ENCODE measurements around the gene KCNK10.

Gene KCNK10

DNA sequence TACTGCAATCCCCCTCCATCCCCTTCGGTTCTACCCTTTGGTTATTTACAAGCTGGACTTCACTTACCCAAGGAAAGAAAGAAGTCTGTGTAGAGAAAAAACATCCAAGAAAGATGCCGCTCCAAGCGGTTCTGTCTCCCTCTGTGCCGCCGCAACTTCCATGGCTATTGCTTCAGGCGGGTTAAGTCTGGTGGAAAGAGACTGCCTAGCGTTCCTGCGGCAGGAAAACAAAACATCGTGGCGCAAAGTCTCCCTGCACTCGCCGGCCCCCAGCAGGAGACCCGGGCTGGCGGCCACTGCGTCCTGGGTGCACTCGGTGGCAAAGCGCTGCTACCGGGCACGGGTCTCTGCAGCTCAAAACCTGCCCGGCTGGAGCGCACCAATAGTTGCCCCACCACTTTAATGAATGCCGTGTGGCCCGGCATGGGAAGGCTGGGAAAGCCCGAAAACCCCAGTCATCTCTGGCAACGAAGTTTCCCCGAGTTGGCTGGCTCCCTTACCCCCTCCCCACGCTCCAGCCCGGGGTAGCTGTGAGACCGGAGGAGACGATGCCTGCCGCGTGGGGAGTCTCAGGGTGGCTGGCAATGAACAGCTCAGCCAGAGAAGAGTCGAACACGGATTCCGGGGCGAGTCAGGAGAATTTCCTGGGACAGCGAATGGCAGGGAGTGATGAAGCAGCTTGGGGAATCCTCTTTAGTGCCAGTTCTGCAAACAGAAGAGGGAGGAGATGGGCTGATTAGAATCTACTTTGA lies 3.5 kb upstream of the KCNK10 start:
- no peak for DNase-seq (ENCODE audit: low spot score)
- TF ChIP-seq, protein P1, sequence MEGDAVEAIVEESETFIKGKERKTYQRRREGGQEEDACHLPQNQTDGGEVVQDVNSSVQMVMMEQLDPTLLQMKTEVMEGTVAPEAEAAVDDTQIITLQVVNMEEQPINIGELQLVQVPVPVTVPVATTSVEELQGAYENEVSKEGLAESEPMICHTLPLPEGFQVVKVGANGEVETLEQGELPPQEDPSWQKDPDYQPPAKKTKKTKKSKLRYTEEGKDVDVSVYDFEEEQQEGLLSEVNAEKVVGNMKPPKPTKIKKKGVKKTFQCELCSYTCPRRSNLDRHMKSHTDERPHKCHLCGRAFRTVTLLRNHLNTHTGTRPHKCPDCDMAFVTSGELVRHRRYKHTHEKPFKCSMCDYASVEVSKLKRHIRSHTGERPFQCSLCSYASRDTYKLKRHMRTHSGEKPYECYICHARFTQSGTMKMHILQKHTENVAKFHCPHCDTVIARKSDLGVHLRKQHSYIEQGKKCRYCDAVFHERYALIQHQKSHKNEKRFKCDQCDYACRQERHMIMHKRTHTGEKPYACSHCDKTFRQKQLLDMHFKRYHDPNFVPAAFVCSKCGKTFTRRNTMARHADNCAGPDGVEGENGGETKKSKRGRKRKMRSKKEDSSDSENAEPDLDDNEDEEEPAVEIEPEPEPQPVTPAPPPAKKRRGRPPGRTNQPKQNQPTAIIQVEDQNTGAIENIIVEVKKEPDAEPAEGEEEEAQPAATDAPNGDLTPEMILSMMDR (IDR thresholded peaks at IDR 0.05): no peak
- Histone ChIP-seq H3K4me3 (peak overlapping the region; percentile 11), H3K27ac (no peak overlapping the region)

DNA sequence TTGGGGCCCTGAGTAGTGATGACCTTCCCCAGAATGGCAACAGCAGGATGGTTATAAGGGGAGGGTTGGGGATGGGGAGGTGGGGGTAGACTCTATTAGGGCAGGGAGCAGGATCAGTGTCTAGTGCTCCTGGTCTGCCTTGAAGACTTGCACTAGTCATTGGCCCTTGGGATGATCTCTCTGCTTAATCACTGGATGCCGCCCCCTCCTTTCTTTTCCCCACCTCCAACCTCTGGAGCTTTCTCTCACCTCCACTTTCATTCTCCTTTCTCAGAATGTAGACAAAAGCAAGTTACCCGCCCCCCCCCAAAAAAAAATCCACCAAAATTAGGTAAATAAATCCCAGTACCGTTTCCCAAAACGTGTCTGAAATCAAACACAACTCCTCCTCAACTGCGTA lies 2.8 kb upstream of the KCNK10 start:
- DNase-seq (ENCODE audit: low spot score): no peak
- H3K27ac ChIP-seq: no peak overlapping the region
- no peak overlapping the region for H3K4me3 ChIP-seq
- TF ChIP-seq, protein P1 (IDR thresholded peaks at IDR 0.05): no peak

DNA sequence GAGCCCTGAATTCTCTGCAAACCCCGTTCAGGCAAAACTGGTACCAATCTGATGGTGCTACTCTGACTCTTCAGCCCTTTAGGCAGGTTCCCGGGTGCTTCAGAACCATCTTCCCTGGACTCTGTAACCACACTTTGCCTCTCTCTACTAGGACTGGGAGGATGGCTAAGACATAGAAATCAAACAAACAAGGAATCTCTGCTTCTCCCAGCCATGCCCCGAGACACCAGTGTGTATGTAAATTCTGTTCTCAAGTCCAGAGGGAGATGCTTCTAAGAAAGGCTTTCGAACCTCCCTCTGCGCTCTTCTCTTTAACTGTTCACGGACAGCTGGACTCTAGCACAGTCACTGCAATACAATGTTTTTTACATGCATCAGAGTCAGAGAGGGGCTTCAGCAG lies 1.9 kb upstream of the KCNK10 start:
- DNase-seq (ENCODE audit: low spot score): no peak
- TF ChIP-seq, protein P1 (IDR thresholded peaks at IDR 0.05): no peak
- H3K27ac ChIP-seq: no peak overlapping the region
- no peak overlapping the region for H3K4me3 ChIP-seq

DNA sequence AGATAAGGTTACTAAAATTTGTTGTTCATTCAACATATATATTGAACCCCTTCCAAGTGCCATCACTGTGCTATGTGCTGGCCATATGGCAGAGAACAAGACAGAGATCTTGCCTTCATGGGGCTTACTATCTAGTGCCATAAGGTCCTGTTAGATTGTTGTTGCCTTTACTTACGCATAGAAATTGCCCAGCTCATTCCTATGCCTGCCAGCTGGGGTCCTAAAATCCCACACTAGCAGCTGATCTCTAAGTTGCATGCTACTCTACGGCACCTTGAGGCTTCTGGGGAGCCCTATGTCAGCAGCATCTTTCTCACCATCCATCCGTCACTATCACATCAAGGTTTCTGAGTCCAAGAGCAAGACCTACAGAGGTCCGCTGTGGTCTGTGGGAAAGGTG lies 1.4 kb upstream of the KCNK10 start:
- TF ChIP-seq, protein P1 (IDR thresholded peaks at IDR 0.05): no peak
- Histone ChIP-seq H3K27ac (no peak overlapping the region), H3K4me3 (no peak overlapping the region)
- DNase-seq (ENCODE audit: low spot score): no peak

DNA sequence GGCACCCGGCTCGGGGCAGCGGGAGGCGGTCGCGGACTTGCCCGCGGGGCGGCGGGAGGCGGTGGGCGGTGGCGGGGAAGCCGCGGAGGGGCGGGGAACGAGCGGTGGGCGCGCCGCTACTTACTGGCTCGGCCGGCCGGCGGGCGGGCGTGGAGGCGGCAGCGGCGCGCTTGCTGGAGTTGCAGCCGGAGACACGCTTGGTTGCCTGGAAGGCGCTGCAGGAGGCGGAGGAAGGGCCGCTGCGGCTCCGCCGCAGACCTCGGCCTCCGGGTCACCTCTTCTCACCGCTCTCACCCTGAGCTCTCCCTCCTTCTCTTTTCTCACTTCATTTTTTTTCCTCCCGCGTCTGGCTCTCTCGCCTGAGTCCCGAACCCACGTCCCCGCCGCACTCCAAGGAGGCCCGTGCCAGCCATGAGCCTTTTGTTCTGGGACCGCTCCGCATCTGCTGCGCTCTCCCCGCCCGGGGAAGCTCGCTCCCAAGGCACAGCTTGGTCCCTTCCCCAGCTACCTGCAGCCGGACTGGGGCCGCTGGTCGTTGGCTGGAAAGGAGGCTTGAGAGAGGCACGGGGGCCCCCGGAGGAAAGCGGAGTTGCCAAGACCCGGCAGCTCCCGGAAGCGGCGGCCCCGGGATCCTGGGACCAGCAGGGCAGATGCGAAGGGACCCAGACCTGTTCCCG lies 592 bp upstream of the KCNK10 start:
- TF ChIP-seq, protein P1 (IDR thresholded peaks at IDR 0.05): no peak
- peak overlapping the region; percentile 63 for H3K4me3 ChIP-seq
- DNase-seq (ENCODE audit: low spot score): no peak
- no peak overlapping the region for H3K27ac ChIP-seq

DNA sequence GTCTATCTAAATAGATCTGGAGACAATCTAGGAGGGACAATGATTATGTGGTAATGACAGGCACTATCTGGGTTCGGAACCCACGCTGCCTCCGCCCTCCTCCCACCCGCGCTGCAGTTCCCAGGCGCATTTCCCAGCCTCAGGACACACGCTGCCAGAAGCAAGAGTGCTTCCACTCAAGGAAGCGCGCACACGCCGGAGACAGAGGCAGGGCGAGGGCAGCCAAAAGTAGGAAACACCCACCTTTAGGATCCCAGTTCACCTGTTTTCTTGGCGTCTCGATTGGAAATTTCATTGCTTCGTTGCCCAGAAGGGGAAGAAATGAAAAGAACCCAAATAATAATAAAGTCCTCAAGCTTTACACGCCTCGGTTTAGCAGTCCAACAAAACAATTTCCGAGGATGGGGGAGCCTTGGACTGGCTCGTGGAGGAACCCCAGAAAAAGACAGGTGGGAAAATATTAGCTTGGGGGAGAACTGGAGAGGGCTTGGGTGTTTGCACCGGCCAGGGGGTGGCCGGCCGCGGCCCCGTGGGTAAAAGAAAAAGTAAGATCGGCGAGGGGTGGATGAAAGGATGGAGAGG lies 474 bp downstream of the KCNK10 start:
- Histone ChIP-seq H3K27ac (no peak overlapping the region), H3K4me3 (no peak overlapping the region)
- DNase-seq (ENCODE audit: low spot score): no peak
- TF ChIP-seq, protein P1 (IDR thresholded peaks at IDR 0.05): no peak

All from coronary artery (tissue), 2 donors.